Measurements from ENCODE around the gene SIVA1. TPM values are rescaled to one million over a fixed set of nuclear protein-coding genes. Genes with fewer than 3 reads are reported as not detected.

Gene SIVA1
- total RNA-seq, 4 donors from 2014 or later: 64.6 to 144 (median 115) TPM

DNA sequence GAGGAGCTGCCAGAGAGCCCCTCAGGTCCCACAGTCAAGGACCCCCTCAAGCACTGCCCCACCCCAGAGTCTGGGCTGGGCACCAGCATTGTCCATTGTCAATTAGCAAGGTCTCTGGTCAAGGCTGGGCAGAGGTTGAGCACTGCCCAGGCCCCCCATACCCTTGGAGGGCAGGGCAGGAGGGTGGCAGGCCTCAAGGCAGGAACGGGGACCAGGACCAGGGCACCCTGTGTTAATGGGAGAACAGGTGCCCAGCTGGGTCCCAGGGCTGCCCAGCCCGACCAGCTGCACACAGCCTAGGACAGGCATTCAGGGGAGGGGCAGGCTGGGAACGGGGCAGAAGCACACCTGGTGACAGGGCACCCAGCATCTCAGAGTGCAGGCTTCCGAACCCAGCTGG lies 18.4 kb downstream of the SIVA1 start:
- DNase-seq: no peak
- H3K4me3 ChIP-seq: no peak overlapping the region
- H3K27me3 ChIP-seq: no peaks in the 10 kb centered on the region
- TF ChIP-seq, protein P1, sequence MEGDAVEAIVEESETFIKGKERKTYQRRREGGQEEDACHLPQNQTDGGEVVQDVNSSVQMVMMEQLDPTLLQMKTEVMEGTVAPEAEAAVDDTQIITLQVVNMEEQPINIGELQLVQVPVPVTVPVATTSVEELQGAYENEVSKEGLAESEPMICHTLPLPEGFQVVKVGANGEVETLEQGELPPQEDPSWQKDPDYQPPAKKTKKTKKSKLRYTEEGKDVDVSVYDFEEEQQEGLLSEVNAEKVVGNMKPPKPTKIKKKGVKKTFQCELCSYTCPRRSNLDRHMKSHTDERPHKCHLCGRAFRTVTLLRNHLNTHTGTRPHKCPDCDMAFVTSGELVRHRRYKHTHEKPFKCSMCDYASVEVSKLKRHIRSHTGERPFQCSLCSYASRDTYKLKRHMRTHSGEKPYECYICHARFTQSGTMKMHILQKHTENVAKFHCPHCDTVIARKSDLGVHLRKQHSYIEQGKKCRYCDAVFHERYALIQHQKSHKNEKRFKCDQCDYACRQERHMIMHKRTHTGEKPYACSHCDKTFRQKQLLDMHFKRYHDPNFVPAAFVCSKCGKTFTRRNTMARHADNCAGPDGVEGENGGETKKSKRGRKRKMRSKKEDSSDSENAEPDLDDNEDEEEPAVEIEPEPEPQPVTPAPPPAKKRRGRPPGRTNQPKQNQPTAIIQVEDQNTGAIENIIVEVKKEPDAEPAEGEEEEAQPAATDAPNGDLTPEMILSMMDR (IDR thresholded peaks at IDR 0.05): no peak
- TF ChIP-seq POLR2A (IDR thresholded peaks at IDR 0.05): no peak
- H3K27ac ChIP-seq: no peak overlapping the region
- no peaks in the 10 kb centered on the region for H3K9me3 ChIP-seq
- H3K36me3 ChIP-seq: peaks cover 0 to 58% (median 0%) of the 10 kb centered on the region in 3 donors
- H3K4me1 ChIP-seq: peaks cover 0 to 10% (median 2%) of the 10 kb centered on the region in 4 donors

DNA sequence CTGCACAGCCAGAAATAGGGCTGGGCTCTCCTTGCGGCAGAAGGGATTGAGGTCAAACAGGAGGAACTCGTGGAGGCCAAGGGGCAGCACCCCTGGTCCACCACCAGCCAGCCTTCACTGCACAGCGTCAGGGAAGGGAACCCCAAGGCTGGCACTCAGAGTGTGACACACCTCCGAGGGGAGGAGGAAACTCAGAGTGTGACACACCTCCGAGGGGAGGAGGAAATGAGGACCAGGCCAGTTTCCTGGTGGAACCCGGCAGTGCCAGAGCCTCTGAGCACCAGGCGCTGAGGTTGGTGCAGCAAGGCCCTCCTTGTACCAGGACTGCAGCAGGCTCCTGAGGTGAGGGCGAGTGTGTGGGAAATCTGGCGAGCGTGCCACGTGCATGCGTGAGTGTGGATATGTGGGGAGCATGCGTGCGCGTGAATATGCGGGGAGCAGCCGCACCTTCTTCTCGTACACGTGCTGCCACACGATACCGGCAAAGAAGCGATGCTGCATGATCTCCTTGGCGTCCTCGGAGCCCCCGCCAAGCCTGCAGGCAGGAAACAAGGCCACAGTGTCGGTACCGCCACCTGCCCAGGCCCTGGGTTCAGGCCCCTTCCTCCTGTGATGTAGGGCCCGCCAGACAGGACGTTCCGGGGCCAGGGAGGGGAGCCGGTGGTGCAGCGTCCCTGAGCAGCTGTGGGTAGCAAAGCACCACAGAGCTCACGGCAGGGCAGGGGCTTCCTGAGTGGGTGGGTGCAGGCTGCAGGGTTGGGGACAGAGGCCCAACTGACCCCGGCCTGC lies 19.2 kb downstream of the SIVA1 start:
- no peak for DNase-seq
- Histone ChIP-seq H3K4me1 (peaks cover 0 to 10% (median 2%) of the 10 kb centered on the region in 4 donors), H3K27ac (no peak overlapping the region), H3K27me3 (no peaks in the 10 kb centered on the region), H3K4me3 (no peak overlapping the region), H3K36me3 (peaks cover 0 to 65% (median 0%) of the 10 kb centered on the region in 3 donors), H3K9me3 (no peaks in the 10 kb centered on the region)
- TF ChIP-seq, protein P1 (IDR thresholded peaks at IDR 0.05): no peak
- no peak for TF ChIP-seq POLR2A (IDR thresholded peaks at IDR 0.05)

DNA sequence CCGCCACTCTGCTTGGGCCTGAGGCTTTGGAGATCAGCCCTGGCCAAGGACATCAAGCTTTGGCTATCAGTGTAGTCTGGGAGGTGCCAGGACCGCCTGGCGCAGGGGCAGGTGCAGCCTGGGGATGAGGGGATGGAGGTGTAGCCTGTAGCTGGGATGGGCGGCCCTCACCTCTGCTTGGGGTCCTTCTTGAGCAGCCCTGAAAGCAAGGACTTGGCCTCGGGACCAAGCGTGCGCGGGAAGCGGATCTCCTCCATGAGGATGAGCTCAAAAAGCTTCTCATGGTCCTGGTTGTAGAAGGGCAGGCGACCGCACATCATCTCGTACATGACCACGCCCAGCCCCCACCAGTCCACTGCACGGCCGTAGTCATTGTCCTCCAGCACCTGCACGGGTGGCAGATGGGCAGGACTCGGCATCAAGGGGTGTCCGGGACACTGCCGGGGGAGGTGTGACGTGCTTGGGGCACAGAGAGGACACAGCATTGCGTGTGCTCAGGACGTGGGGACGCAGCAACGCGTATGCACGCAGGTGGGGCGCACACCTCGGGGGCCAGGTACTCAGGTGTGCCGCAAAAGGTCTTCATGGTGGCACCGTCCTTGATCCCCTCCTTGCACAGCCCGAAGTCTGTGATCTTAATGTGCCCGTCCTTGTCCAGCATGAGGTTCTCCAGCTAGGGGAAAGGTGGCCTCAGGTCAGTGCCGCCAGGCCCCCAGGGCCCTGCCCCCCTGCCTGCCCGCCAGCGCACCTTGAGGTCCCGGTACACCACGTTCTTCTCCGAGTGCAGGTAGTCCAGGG lies 20.0 kb downstream of the SIVA1 start:
- Histone ChIP-seq H3K9me3 (no peaks in the 10 kb centered on the region), H3K27me3 (no peaks in the 10 kb centered on the region), H3K36me3 (peaks cover 0 to 65% (median 0%) of the 10 kb centered on the region in 3 donors), H3K4me1 (peaks cover 0 to 10% (median 2%) of the 10 kb centered on the region in 4 donors), H3K27ac (no peak overlapping the region), H3K4me3 (no peak overlapping the region)
- DNase-seq: no peak
- TF ChIP-seq POLR2A (IDR thresholded peaks at IDR 0.05): no peak
- TF ChIP-seq, protein P1 (IDR thresholded peaks at IDR 0.05): no peak

DNA sequence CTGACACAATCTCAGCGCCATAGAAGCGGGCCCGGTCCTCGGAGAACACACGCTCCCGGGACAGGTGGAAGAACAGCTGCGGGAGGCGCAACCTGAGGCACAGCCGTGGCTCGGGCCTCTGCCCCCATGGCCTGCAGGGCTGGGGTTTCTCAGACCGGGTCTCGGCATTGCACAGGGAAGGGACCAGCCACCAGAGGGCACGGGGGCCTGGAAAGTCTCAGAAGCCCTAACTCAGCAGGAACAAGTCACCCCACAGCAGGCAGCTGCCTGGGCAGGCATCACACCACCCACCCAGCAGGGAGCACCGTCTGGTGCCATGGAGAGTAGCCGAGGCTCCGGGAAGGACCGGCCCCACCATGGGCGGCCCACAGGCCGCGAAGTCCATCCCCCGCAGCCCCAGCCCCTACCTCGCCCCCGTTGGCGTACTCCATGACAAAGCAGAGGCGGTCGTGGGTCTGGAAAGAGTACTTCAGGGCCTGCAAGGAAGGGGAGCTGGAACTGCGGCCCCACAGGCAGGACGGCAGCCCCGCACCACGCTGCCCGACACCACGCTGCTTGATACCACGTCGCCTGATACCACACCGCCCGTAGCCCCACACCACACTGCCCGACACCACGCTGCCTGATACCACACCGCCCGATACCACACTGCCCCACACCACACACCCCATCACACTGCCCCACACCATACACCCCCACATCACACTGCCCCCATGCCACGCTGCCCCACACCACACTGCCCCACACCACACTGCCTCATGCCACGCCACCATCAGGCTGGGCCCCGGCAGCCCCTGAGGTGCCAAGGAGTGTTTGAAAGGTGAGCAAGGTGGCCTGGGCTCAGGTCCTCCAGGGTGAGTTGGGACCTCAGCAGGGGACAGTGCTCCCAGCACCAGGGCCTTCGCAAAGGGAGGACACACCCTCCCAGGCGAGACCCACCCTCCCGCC lies 20.8 kb downstream of the SIVA1 start:
- Histone ChIP-seq H3K4me1 (peaks cover 0 to 3% (median under 1%) of the 10 kb centered on the region in 4 donors), H3K4me3 (no peak overlapping the region), H3K9me3 (no peaks in the 10 kb centered on the region), H3K27ac (no peak overlapping the region), H3K27me3 (no peaks in the 10 kb centered on the region), H3K36me3 (peaks cover 0 to 65% (median 0%) of the 10 kb centered on the region in 3 donors)
- DNase-seq: no peak
- no peak for TF ChIP-seq POLR2A (IDR thresholded peaks at IDR 0.05)
- TF ChIP-seq, protein P1 (IDR thresholded peaks at IDR 0.05): no peak

DNA sequence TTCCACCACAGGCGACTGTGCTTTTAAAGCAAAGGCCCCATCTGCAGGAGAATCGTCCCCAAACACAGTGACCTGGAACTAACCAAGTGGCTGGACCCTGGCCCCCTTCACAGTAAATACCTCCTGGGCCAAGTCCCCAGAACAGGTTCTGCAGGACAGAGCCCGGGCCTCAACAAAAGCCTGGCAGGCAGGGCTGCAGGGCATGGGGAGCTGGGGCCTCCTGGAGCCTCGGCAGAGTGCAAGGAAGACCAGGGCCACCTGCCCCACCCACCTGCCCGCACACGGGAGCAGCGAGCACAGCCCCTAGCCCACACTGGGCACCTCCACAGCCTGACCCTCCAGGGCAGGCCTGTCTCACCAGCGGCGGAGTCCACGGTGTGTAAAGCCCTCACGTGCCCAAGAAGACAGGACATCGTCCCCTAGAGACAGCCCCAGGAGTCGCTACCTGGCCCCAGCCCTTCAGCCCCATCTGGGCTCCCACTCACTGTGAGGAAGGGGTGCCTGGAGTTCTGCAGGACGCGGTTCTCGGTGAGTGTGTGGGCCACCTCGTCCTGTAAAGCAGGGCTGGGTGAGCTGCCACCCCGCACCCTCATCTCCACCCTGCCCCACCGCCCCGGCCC lies 21.6 kb downstream of the SIVA1 start:
- no peaks in the 10 kb centered on the region for H3K27me3 ChIP-seq
- H3K36me3 ChIP-seq: peaks cover 0 to 68% (median 0%) of the 10 kb centered on the region in 3 donors
- H3K9me3 ChIP-seq: no peaks in the 10 kb centered on the region
- TF ChIP-seq, protein P1 (IDR thresholded peaks at IDR 0.05): no peak
- TF ChIP-seq POLR2A (IDR thresholded peaks at IDR 0.05): no peak
- DNase-seq: no peak
- no peak overlapping the region for H3K4me3 ChIP-seq
- no peak overlapping the region for H3K27ac ChIP-seq
- no peaks in the 10 kb centered on the region for H3K4me1 ChIP-seq
